HL-60 (cell line): ENCODE results near the gene EPN2.
"Not testable (repeated sequence)": the region's sequence is repeated elsewhere in the genome, so short reads cannot be mapped to it uniquely, and the experiment has no call there.

Experiments
- DNase-seq, 2 experiments: peaks; one replicate each; pipeline ENCODE4 v3.0.0-alpha.2; 2010 to 2020; ENCODE audit warnings: low read depth in 1 of 2, low spot score in 1 of 2
- H3K27ac ChIP-seq: fragments of 250-450 bp; sonication (Bioruptor Pico); replicated peaks from 2 replicates; pipeline ENCODE4 v1.5.1; 2020; ENCODE audit warnings: mild to moderate bottlenecking, moderate library complexity
- H3K27me3 ChIP-seq: fragments of 250-450 bp; sonication (Bioruptor Pico); 2 replicates; pipeline ENCODE4 v1.5.1; 2021; ENCODE audit warnings: mild to moderate bottlenecking, moderate library complexity; ENCODE audit not compliant: insufficient read depth, poor library complexity, severe bottlenecking
- H3K4me3 ChIP-seq: replicated peaks from 2 replicates; pipeline ENCODE4 v1.5.1; 2011; ENCODE audit warnings: mild to moderate bottlenecking, control low read depth, low read length; ENCODE audit not compliant: insufficient read depth
- POLR2AphosphoS5 ChIP-seq: IDR thresholded peaks from 2 replicates; pipeline ENCODE4 v1.6.1; 2012; ENCODE audit warnings: low read depth
- long read RNA-seq: library from polyadenylated mRNA; unstranded; transcript quantifications from one replicate; pipeline ENCODE4 v2.0.0, GENCODE V29; 2020

EPN2 gene
- long read RNA-seq, partial matches to known transcripts = 1 of 2 reads
- long read RNA-seq, other reads (novel, unspliced or antisense) = 1 of 2 reads

- not testable (repeated sequence) for H3K27me3 ChIP-seq, H3K27ac ChIP-seq, DNase-seq
- peak within 1 kb of the TSS; percentile 72 for H3K4me3 ChIP-seq
Measured at GRCh38 chr17:19237139-19237388, at the start of gene EPN2. Gene EPN2, plus strand, starts transcription at chr17:19237366. Its CDS starts 45,754 bp downstream, at chr17:19283120.

- not testable (repeated sequence) for H3K27me3 ChIP-seq, H3K4me3 ChIP-seq, H3K27ac ChIP-seq, DNase-seq
- peak; percentile 68 for TF ChIP-seq POLR2AphosphoS5
Measured at GRCh38 chr17:19187883-19188869, 49.0 kb upstream of the EPN2 start.

GRCh38 chr17:19188870-19189708, 48.1 kb upstream of the EPN2 start:
- DNase-seq, H3K27ac ChIP-seq, H3K27me3 ChIP-seq: not testable (repeated sequence)

GRCh38 chr17:19189781-19190405, 47.3 kb upstream of the EPN2 start:
- not testable (repeated sequence) for DNase-seq, H3K4me3 ChIP-seq, H3K27ac ChIP-seq, H3K27me3 ChIP-seq

More at GRCh38 chr17:19188870-19189708, 48.1 kb upstream of the EPN2 start:
- H3K4me3 ChIP-seq = not testable (repeated sequence)

- H3K27me3 ChIP-seq, H3K27ac ChIP-seq: not testable (repeated sequence)
- DNase-seq = peak in 1 of 2 experiments; percentile 3
- H3K4me3 ChIP-seq = peak overlapping the region; percentile 31
Measured at GRCh38 chr17:19196382-19197204, 40.6 kb upstream of the EPN2 start.

GRCh38 chr17:19202448-19202847, 34.7 kb upstream of the EPN2 start:
- H3K27me3 ChIP-seq, H3K4me3 ChIP-seq, DNase-seq, H3K27ac ChIP-seq: not testable (repeated sequence)

GRCh38 chr17:19203429-19203828, 33.7 kb upstream of the EPN2 start:
- H3K27me3 ChIP-seq, H3K27ac ChIP-seq, H3K4me3 ChIP-seq, DNase-seq: not testable (repeated sequence)

GRCh38 chr17:19215074-19215860, 21.9 kb upstream of the EPN2 start:
- not testable (repeated sequence) for H3K4me3 ChIP-seq, DNase-seq, H3K27me3 ChIP-seq, H3K27ac ChIP-seq

GRCh38 chr17:19216148-19216926, 20.8 kb upstream of the EPN2 start:
- not testable (repeated sequence) for H3K4me3 ChIP-seq, DNase-seq, H3K27ac ChIP-seq, H3K27me3 ChIP-seq

- not testable (repeated sequence) for H3K27me3 ChIP-seq, H3K4me3 ChIP-seq, H3K27ac ChIP-seq, DNase-seq
Measured at GRCh38 chr17:19218914-19219313, 18.3 kb upstream of the EPN2 start.

- not testable (repeated sequence) for H3K27ac ChIP-seq, DNase-seq, H3K27me3 ChIP-seq, H3K4me3 ChIP-seq
Measured at GRCh38 chr17:19219384-19219783, 17.8 kb upstream of the EPN2 start.

GRCh38 chr17:19220195-19220594, 17.0 kb upstream of the EPN2 start:
- DNase-seq, H3K27ac ChIP-seq, H3K4me3 ChIP-seq, H3K27me3 ChIP-seq: not testable (repeated sequence)
